GM12878 (cell line): ENCODE results near the gene NIPAL4.

Experiments used
- ATF7 ChIP-seq: fragments of 450-650 bp; IDR thresholded peaks from 2 replicates; pipeline ENCODE4 v1.6.1; 2016; ENCODE audit warnings: low read depth, mild to moderate bottlenecking
- CTCF ChIP-seq, 3 experiments: IDR thresholded peaks in 2 of 3; conservative IDR thresholded peaks in 1 of 3; 2 replicates each; pipeline ENCODE4 v1.5.1; 2011; ENCODE audit warnings: low read depth in 3 of 3, low read length in 3 of 3, mild to moderate bottlenecking in 3 of 3, control low read depth in 2 of 3, moderate library complexity in 2 of 3, inconsistent platforms in 1 of 3, mixed read lengths in 1 of 3; ENCODE audit not compliant: control insufficient read depth in 2 of 3, insufficient read depth in 1 of 3; ENCODE audit errors: extremely low read depth in 1 of 3
- FOXM1 ChIP-seq: IDR thresholded peaks from 2 replicates; pipeline ENCODE4 v1.6.1; 2012; ENCODE audit warnings: low read depth, mild to moderate bottlenecking, inconsistent platforms, low read length, moderate library complexity
- POLR2A ChIP-seq: IDR thresholded peaks from 2 replicates; pipeline ENCODE4 v1.6.1; 2011; ENCODE audit warnings: low read depth, mild to moderate bottlenecking, low read length
- SIX5 ChIP-seq: IDR thresholded peaks from 2 replicates; pipeline ENCODE4 v1.6.1; 2011; ENCODE audit warnings: mild to moderate bottlenecking, low read depth, low read length, moderate library complexity; ENCODE audit not compliant: severe bottlenecking

- no peak for TF ChIP-seq SIX5
- peak; percentile 74 to 77 (median 77) for TF ChIP-seq CTCF (IDR thresholded peaks at IDR 0.05 in 2 of 3, conservative IDR thresholded peaks at IDR 0.05 in 1 of 3; ENCODE audit: control insufficient read depth in 2 of 3, extremely low read depth in 1 of 3, insufficient read depth in 1 of 3, low read depth in 3 of 3, low read length in 3 of 3)
- no peak for TF ChIP-seq POLR2A
- TF ChIP-seq FOXM1 = 0 out of 2 replicates have a peak, but pooled peaks have one; percentile 13
- TF ChIP-seq ATF7 = no peak
Measured at GRCh38 chr5:157476702-157477408, 16.8 kb downstream of the NIPAL4 start.
